GM12878 (cell line): ENCODE measurements around the gene LRTM2. TPM values are rescaled to one million over a fixed set of nuclear protein-coding genes. Genes with fewer than 3 reads are reported as not detected.

Experiments used
- ATAC-seq: fragments of 200-7000 bp; cut with Tn5 transposase; 3 replicates; pipeline ENCODE4 v1.9.1; 2020; ENCODE audit warnings: mild to moderate bottlenecking, moderate library complexity
- BruUV-seq: library from RNA; stranded (reverse); fragments of 400-500 nt; replicated peaks from 2 replicates; lab custom pipeline; 2021; lab: Mats Ljungman, UMichigan
- CTCF ChIA-PET: fragments of 300-600 bp; sonication (Branson Sonifier 250); formaldehyde crosslinking; extraction: SDS; loops from one replicate; lab custom pipeline; 2021; ENCODE audit warnings: inconsistent platforms; lab: Yijun Ruan, JAX
- POLR2A ChIA-PET: fragments of 350-600 bp; formaldehyde crosslinking; extraction: SDS; loops from one replicate; lab custom pipeline; 2021; ENCODE audit warnings: inconsistent platforms; lab: Charles Lee
- RAD21 ChIA-PET: fragments of 300-600 bp; sonication (Branson Sonifier 250); formaldehyde crosslinking; loops from one replicate; lab custom pipeline; 2023; ENCODE audit warnings: antibody characterized with exemption; ENCODE audit not compliant: unreplicated experiment; lab: Charles Lee
- SMC1A ChIA-PET: fragments of 300-600 bp; sonication (Branson Sonifier 250); formaldehyde crosslinking; loops from one replicate; lab custom pipeline; 2023; ENCODE audit not compliant: unreplicated experiment, uncharacterized antibody; lab: Charles Lee
- DNase-seq: peaks from one replicate; pipeline ENCODE4 v3.0.0-alpha.2; 2011; ENCODE audit warnings: low read depth, low spot score
- FAIRE-seq: peaks from 3 replicates; lab custom pipeline; 2011; peaks lifted over from hg19 to GRCh38; lab: Jason Lieb, UNC
- H2AFZ ChIP-seq: 2 replicates; pipeline ENCODE4 v1.6.0; 2011; ENCODE audit warnings: low read depth, low read length, control low read depth; ENCODE audit not compliant: control insufficient read depth
- H3K27ac ChIP-seq: 2 replicates; pipeline ENCODE4 v1.5.1; 2011; ENCODE audit warnings: control low read depth; ENCODE audit not compliant: control insufficient read depth, insufficient read depth
- H3K27me3 ChIP-seq, 2 experiments: replicated peaks in 1 of 2; 2 replicates each; pipeline versions ENCODE4 v1.6.0 to v1.6.1; 2011; ENCODE audit warnings: low read length in 1 of 2; ENCODE audit not compliant: control insufficient read depth in 2 of 2, insufficient read depth in 2 of 2
- H3K36me3 ChIP-seq, 2 experiments: 2 replicates each; pipeline ENCODE4 v1.5.1; 2011; ENCODE audit warnings: low read length in 1 of 2; ENCODE audit not compliant: control insufficient read depth in 2 of 2, insufficient read depth in 2 of 2
- H3K4me1 ChIP-seq: 2 replicates; pipeline ENCODE4 v1.6.1; 2011; ENCODE audit warnings: mild to moderate bottlenecking, low read length, moderate library complexity, mixed read lengths; ENCODE audit not compliant: control insufficient read depth, insufficient read depth
- H3K4me2 ChIP-seq: 2 replicates; pipeline ENCODE4 v1.6.0; 2011; ENCODE audit warnings: control low read depth; ENCODE audit not compliant: control insufficient read depth, insufficient read depth
- H3K4me3 ChIP-seq: fragments of 200-600 bp; sonication (generic); 2 replicates; pipeline ENCODE4 v1.5.1; 2016
- H3K79me2 ChIP-seq: 2 replicates; pipeline ENCODE4 v1.6.0; 2011; ENCODE audit warnings: low read length; ENCODE audit not compliant: control insufficient read depth, insufficient read depth
- H3K9ac ChIP-seq: 2 replicates; pipeline ENCODE4 v1.8.0; 2011; ENCODE audit warnings: low read length, control low read depth, mixed read lengths; ENCODE audit not compliant: control insufficient read depth, insufficient read depth
- H3K9me3 ChIP-seq: replicated peaks from 3 replicates; pipeline ENCODE4 v1.5.1; 2011; ENCODE audit warnings: mild to moderate bottlenecking, low read length; ENCODE audit not compliant: control insufficient read depth, insufficient read depth
- H4K20me1 ChIP-seq: 2 replicates; pipeline ENCODE4 v1.6.0; 2011; ENCODE audit not compliant: control insufficient read depth, insufficient read depth
- ATF7 ChIP-seq: fragments of 450-650 bp; IDR thresholded peaks from 2 replicates; pipeline ENCODE4 v1.6.1; 2016; ENCODE audit warnings: low read depth, mild to moderate bottlenecking
- CEBPB ChIP-seq, 2 experiments: fragments of 150-350 bp in 1 of 2; IDR thresholded peaks; 2 replicates each; pipeline ENCODE4 v1.6.1; 2012 to 2014; ENCODE audit warnings: low read depth in 2 of 2, low read length in 2 of 2, borderline replicate concordance in 1 of 2, inconsistent platforms in 1 of 2
- CHD4 ChIP-seq: fragments of 200-600 bp; sonication (generic); IDR thresholded peaks from 2 replicates; pipeline ENCODE4 v1.6.1; 2016; ENCODE audit warnings: mild to moderate bottlenecking
- CREM ChIP-seq: IDR thresholded peaks from 2 replicates; pipeline ENCODE4 v1.6.1; 2014; ENCODE audit warnings: antibody characterized with exemption, low read depth
- GATAD2B ChIP-seq: fragments of 450-650 bp; conservative IDR thresholded peaks from 2 replicates; pipeline ENCODE4 v1.6.1; 2017; ENCODE audit warnings: low read depth, mild to moderate bottlenecking, moderate library complexity
- IRF4 ChIP-seq: IDR thresholded peaks from 2 replicates; pipeline ENCODE4 v1.6.1; 2011; ENCODE audit warnings: low read depth, low read length
- NBN ChIP-seq: fragments of 450-650 bp; IDR thresholded peaks from 2 replicates; pipeline ENCODE4 v1.6.1; 2016
- RCOR1 ChIP-seq: conservative IDR thresholded peaks from 2 replicates; pipeline ENCODE4 v1.6.1; 2012; ENCODE audit warnings: low read depth, low read length, improper control_type of control experiment
- SRF ChIP-seq, 2 experiments: IDR thresholded peaks; 2 replicates each; pipeline ENCODE4 v1.6.1; 2011; ENCODE audit warnings: low read depth in 2 of 2, low read length in 2 of 2, mild to moderate bottlenecking in 1 of 2, moderate library complexity in 1 of 2
- TAF1 ChIP-seq: IDR thresholded peaks from 2 replicates; pipeline ENCODE4 v1.6.1; 2011; ENCODE audit warnings: mild to moderate bottlenecking, low read depth, low read length, borderline replicate concordance
- YBX1 ChIP-seq: fragments of 450-650 bp; IDR thresholded peaks from 2 replicates; pipeline ENCODE4 v1.6.1; 2016; ENCODE audit warnings: antibody characterized with exemption
- ZSCAN29 ChIP-seq: fragments of 450-650 bp; IDR thresholded peaks from 2 replicates; pipeline ENCODE4 v1.6.1; 2017; ENCODE audit warnings: mild to moderate bottlenecking, moderate library complexity
- ZZZ3 ChIP-seq: IDR thresholded peaks from 2 replicates; pipeline ENCODE4 v1.6.1; 2011; ENCODE audit warnings: low read depth; ENCODE audit not compliant: control insufficient read depth, insufficient read length
- WGBS: methylation state at CpG from one replicate; pipeline ENCODE4 v1.1.6; 2016; ENCODE audit warnings: low lambda C conversion rate; ENCODE audit not compliant: insufficient replicate concordance, insufficient coverage; ENCODE audit errors: missing lambda C conversion rate; 5-methylcytosine and 5-hydroxymethylcytosine counted together
- in situ Hi-C: fragments of 300-500 bp; cut with MboI; formaldehyde crosslinking; loops from 9 replicates; pipeline ENCODE4 v1.14.3; 2018; ENCODE audit warnings: mixed read lengths
- intact Hi-C: fragments of 100-400 bp; cut with micrococcal nuclease; formaldehyde crosslinking; loops from one replicate; pipeline ENCODE4 v1.14.2; 2022; ENCODE audit not compliant: unreplicated experiment
- polyA plus RNA-seq, 11 experiments: library from polyadenylated mRNA; depleted of rRNA in 4 of 11; unstranded in 6 of 11; stranded (reverse) in 5 of 11; fragments of >200 nt; fragmentation: Nextera tagmentation in 4 of 11; fragmentation: Illumina TruSeq in 1 of 11; extraction: Ambion mirVana in 4 of 11; extraction: Trizol in 1 of 11; gene quantifications; 1 replicate in 1 of 11; 2 replicates in 10 of 11; pipeline versions ENCODE4 v1.2.1 to v1.2.3, GENCODE V29; 2011 to 2016; ENCODE audit warnings: inconsistent platforms in 2 of 11, missing spikeins in 2 of 11, low read depth in 1 of 11
- total RNA-seq, 4 experiments: library from RNA; depleted of rRNA in 3 of 4; stranded (reverse); fragments of >200 nt in 3 of 4; fragmentation: Illumina TruSeq in 1 of 4; extraction: Trizol in 1 of 4; gene quantifications; 2 replicates each; pipeline versions ENCODE4 v1.2.1 to v1.2.3, GENCODE V29; 2013 to 2021
- TF ChIP-seq, protein P1 (sequence below): fragments of 150-350 bp; IDR thresholded peaks from 2 replicates; pipeline ENCODE4 v1.6.1; 2016; ENCODE audit warnings: low read depth, low read length
- TF ChIP-seq, protein P2 (sequence below): fragments of 450-650 bp; IDR thresholded peaks from 2 replicates; pipeline ENCODE4 v1.6.1; 2017; ENCODE audit warnings: mild to moderate bottlenecking
- TF ChIP-seq, protein P3 (sequence below): IDR thresholded peaks from 2 replicates; pipeline ENCODE4 v1.6.1; 2011; ENCODE audit warnings: borderline replicate concordance, low read depth, mild to moderate bottlenecking, moderate library complexity, low read length; ENCODE audit not compliant: insufficient read depth, poor library complexity, severe bottlenecking

Gene LRTM2
- total and polyA plus RNA-seq, 10 of the 15 experiments (the other 5 are each of a cell fraction or from before 2014, with no cell fraction given) = 0.05 TPM; not detected in 9

DNA sequence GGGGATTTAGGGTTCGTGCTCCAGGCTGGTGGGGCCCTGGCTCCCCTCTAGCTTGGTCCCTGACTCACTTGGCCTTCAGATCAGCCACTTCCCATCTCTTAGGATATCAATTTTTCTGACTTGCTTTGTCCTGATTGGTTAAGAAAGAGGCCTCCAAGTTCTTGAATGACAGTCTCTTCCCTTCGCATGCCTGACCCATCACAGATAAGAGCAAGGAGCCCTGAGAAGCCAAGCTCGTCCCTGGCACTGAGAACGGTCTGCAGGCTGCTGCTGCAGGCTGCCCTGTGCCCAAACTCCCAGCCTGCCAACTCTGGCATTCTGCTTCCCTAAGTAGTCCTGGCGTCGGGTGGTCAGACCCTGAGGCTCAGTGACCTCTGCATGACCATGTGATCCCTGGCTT, 794 bp upstream of the LRTM2 start:
- POLR2A ChIA-PET = no interaction called here
- intact Hi-C loops = no loop called here
- Histone ChIP-seq H3K9ac (no peak overlapping the region), H3K4me2 (no peak overlapping the region), H3K36me3 (no peaks in the 10 kb centered on the region), H4K20me1 (no peaks in the 10 kb centered on the region), H3K4me3 (no peak overlapping the region), H3K4me1 (no peaks in the 10 kb centered on the region), H3K79me2 (no peaks in the 10 kb centered on the region), H2AFZ (no peak overlapping the region), H3K27me3 (peaks cover 8 to 11% of the 10 kb centered on the region in 2 experiments; a peak in 3 of 4 replicates), H3K9me3 (no peaks in the 10 kb centered on the region), H3K27ac (no peak overlapping the region)
- in situ Hi-C loops = no loop called here
- DNase-seq (no peak), ATAC-seq (no peak), FAIRE-seq (no peak)
- no peak for TF ChIP-seq TAF1
- TF ChIP-seq, protein P1, sequence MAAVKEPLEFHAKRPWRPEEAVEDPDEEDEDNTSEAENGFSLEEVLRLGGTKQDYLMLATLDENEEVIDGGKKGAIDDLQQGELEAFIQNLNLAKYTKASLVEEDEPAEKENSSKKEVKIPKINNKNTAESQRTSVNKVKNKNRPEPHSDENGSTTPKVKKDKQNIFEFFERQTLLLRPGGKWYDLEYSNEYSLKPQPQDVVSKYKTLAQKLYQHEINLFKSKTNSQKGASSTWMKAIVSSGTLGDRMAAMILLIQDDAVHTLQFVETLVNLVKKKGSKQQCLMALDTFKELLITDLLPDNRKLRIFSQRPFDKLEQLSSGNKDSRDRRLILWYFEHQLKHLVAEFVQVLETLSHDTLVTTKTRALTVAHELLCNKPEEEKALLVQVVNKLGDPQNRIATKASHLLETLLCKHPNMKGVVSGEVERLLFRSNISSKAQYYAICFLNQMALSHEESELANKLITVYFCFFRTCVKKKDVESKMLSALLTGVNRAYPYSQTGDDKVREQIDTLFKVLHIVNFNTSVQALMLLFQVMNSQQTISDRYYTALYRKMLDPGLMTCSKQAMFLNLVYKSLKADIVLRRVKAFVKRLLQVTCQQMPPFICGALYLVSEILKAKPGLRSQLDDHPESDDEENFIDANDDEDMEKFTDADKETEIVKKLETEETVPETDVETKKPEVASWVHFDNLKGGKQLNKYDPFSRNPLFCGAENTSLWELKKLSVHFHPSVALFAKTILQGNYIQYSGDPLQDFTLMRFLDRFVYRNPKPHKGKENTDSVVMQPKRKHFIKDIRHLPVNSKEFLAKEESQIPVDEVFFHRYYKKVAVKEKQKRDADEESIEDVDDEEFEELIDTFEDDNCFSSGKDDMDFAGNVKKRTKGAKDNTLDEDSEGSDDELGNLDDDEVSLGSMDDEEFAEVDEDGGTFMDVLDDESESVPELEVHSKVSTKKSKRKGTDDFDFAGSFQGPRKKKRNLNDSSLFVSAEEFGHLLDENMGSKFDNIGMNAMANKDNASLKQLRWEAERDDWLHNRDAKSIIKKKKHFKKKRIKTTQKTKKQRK = no peak
- TF ChIP-seq IRF4 = no peak
- no peak for TF ChIP-seq GATAD2B
- TF ChIP-seq ATF7 = no peak
- TF ChIP-seq, protein P2, sequence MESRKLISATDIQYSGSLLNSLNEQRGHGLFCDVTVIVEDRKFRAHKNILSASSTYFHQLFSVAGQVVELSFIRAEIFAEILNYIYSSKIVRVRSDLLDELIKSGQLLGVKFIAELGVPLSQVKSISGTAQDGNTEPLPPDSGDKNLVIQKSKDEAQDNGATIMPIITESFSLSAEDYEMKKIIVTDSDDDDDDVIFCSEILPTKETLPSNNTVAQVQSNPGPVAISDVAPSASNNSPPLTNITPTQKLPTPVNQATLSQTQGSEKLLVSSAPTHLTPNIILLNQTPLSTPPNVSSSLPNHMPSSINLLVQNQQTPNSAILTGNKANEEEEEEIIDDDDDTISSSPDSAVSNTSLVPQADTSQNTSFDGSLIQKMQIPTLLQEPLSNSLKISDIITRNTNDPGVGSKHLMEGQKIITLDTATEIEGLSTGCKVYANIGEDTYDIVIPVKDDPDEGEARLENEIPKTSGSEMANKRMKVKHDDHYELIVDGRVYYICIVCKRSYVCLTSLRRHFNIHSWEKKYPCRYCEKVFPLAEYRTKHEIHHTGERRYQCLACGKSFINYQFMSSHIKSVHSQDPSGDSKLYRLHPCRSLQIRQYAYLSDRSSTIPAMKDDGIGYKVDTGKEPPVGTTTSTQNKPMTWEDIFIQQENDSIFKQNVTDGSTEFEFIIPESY = no peak
- no peak for TF ChIP-seq YBX1
- TF ChIP-seq RCOR1 = no peak
- TF ChIP-seq, protein P3, sequence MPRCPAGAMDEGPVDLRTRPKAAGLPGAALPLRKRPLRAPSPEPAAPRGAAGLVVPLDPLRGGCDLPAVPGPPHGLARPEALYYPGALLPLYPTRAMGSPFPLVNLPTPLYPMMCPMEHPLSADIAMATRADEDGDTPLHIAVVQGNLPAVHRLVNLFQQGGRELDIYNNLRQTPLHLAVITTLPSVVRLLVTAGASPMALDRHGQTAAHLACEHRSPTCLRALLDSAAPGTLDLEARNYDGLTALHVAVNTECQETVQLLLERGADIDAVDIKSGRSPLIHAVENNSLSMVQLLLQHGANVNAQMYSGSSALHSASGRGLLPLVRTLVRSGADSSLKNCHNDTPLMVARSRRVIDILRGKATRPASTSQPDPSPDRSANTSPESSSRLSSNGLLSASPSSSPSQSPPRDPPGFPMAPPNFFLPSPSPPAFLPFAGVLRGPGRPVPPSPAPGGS = no peak
- TF ChIP-seq ZSCAN29 = no peak
- no peak for TF ChIP-seq NBN
- TF ChIP-seq CEBPB (IDR thresholded peaks at IDR 0.05; ENCODE audit: borderline replicate concordance in 1 of 2, low read depth in 2 of 2, low read length in 2 of 2) = no peak
- no peak for TF ChIP-seq SRF (IDR thresholded peaks at IDR 0.05; ENCODE audit: low read depth in 2 of 2, low read length in 2 of 2)
- no peak for TF ChIP-seq CREM
- no peak for TF ChIP-seq CHD4
- TF ChIP-seq ZZZ3 = no peak
- WGBS = 46% methylated on average over 6 of the region's 6 CpGs
- RAD21 ChIA-PET = no interaction called here
- CTCF ChIA-PET = interaction anchor here (0.9 kb wide), 1 partner anchor 115 kb away, joined by 3 read pairs; no protein-coding TSS in a partner anchor
- SMC1A ChIA-PET = no interaction called here
- BruUV-seq = no TSS peak
